Gastroesophageal sphincter (tissue), 4 donors: Measurements from ENCODE around the gene CDH20. TPM values are rescaled to one million over a fixed set of nuclear protein-coding genes. Genes with fewer than 3 reads are reported as not detected.

Source experiments
- ATAC-seq: fragments of 150-250 bp; one replicate; pipeline ENCODE4 v1.9.1; 2016; ENCODE audit warnings: mild to moderate bottlenecking, moderate library complexity
- H3K27ac ChIP-seq, 4 donors: fragments of 200-600 bp; sonication (generic) in 3 of 4; 1 replicate in 3 of 4; 2 replicates in 1 of 4; pipeline ENCODE4 v1.5.1; 2016 to 2019
- H3K27me3 ChIP-seq: fragments of 200-600 bp; sonication (generic); one replicate; pipeline ENCODE4 v1.5.1; 2019
- H3K36me3 ChIP-seq, 2 donors: fragments of 200-600 bp; sonication (generic); one replicate each; pipeline ENCODE4 v1.5.1; 2019; ENCODE audit warnings: control low read depth in 1 of 2
- H3K4me1 ChIP-seq, 3 donors: fragments of 200-600 bp; sonication (generic); 1 replicate in 2 of 3; 2 replicates in 1 of 3; pipeline ENCODE4 v1.5.1; 2016 to 2019; ENCODE audit warnings: control low read depth in 2 of 3
- H3K4me3 ChIP-seq, 2 donors: fragments of 200-600 bp; sonication (generic); one replicate each; pipeline ENCODE4 v1.5.1; 2019; ENCODE audit warnings: mild to moderate bottlenecking in 1 of 2, moderate library complexity in 1 of 2
- H3K9me3 ChIP-seq, 3 donors: fragments of 200-600 bp; sonication (generic); one replicate each; pipeline ENCODE4 v1.5.1; 2017 to 2019; ENCODE audit warnings: control low read depth in 2 of 3
- EP300 ChIP-seq: sonication (generic); formaldehyde crosslinking; IDR thresholded peaks from one replicate; pipeline ENCODE4 v1.6.1; 2017; ENCODE audit warnings: antibody characterized with exemption, mild to moderate bottlenecking
- POLR2A ChIP-seq, 2 donors: fragments of 450-650 bp; IDR thresholded peaks; one replicate each; pipeline ENCODE4 v1.6.1; 2017; ENCODE audit warnings: antibody characterized with exemption in 2 of 2, mild to moderate bottlenecking in 2 of 2, moderate library complexity in 1 of 2
- POLR2AphosphoS5 ChIP-seq: sonication (generic); formaldehyde crosslinking; IDR thresholded peaks from one replicate; pipeline ENCODE4 v1.6.1; 2017; ENCODE audit warnings: antibody characterized with exemption
- WGBS, 2 donors: methylation state at CpG; one replicate each; pipeline ENCODE4 v1.1.5; 2018; ENCODE audit warnings: low coverage in 1 of 2; 5-methylcytosine and 5-hydroxymethylcytosine counted together
- total RNA-seq, 4 donors: library from RNA; depleted of rRNA; stranded (reverse); fragments of >200 nt; gene quantifications; one replicate each; pipeline ENCODE4 v1.1.0, GENCODE V29; 2016
- TF ChIP-seq, protein P1 (sequence below), 4 experiments: fragments of 200-600 bp in 2 of 4; fragments of 450-650 bp in 2 of 4; sonication (generic) in 1 of 4; IDR thresholded peaks; one replicate each; pipeline ENCODE4 v1.5.1; 2017 to 2019; ENCODE audit warnings: antibody characterized with exemption in 4 of 4, mild to moderate bottlenecking in 2 of 4, moderate library complexity in 2 of 4

The CDH20 gene
- total RNA-seq, 4 donors from 2014 or later = 1.1 to 1.6 TPM; not detected in 2

- no peaks in the 10 kb centered on the region for H3K9me3 ChIP-seq
- H3K27me3 ChIP-seq = no peaks in the 10 kb centered on the region
- TF ChIP-seq, protein P1, sequence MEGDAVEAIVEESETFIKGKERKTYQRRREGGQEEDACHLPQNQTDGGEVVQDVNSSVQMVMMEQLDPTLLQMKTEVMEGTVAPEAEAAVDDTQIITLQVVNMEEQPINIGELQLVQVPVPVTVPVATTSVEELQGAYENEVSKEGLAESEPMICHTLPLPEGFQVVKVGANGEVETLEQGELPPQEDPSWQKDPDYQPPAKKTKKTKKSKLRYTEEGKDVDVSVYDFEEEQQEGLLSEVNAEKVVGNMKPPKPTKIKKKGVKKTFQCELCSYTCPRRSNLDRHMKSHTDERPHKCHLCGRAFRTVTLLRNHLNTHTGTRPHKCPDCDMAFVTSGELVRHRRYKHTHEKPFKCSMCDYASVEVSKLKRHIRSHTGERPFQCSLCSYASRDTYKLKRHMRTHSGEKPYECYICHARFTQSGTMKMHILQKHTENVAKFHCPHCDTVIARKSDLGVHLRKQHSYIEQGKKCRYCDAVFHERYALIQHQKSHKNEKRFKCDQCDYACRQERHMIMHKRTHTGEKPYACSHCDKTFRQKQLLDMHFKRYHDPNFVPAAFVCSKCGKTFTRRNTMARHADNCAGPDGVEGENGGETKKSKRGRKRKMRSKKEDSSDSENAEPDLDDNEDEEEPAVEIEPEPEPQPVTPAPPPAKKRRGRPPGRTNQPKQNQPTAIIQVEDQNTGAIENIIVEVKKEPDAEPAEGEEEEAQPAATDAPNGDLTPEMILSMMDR (IDR thresholded peaks at IDR 0.05) = no peak
- TF ChIP-seq POLR2AphosphoS5 (no peak), EP300 (no peak), POLR2A (IDR thresholded peaks at IDR 0.05) (no peak)
- no peak overlapping the region for H3K27ac ChIP-seq
- no peaks in the 10 kb centered on the region for H3K36me3 ChIP-seq
- H3K4me3 ChIP-seq = no peak overlapping the region
- H3K4me1 ChIP-seq = peaks cover 0 to 4% (median 0%) of the 10 kb centered on the region in 3 donors
- ATAC-seq = no peak
Measured at GRCh38 chr18:61591253-61591652, 258.0 kb downstream of the CDH20 start.

GRCh38 chr18:61595615-61596251 lies 262.5 kb downstream of the CDH20 start:
- no peaks in the 10 kb centered on the region for H3K27me3 ChIP-seq
- H3K4me1 ChIP-seq = peaks cover 0 to 4% (median 0%) of the 10 kb centered on the region in 3 donors
- no peaks in the 10 kb centered on the region for H3K9me3 ChIP-seq
- H3K36me3 ChIP-seq = no peaks in the 10 kb centered on the region
- no peak overlapping the region for H3K4me3 ChIP-seq
- TF ChIP-seq, protein P1 (IDR thresholded peaks at IDR 0.05) = no peak
- TF ChIP-seq EP300 (no peak), POLR2A (IDR thresholded peaks at IDR 0.05) (no peak), POLR2AphosphoS5 (no peak)
- 25 to 28% methylated on average over 7 to 8 of the region's 8 CpGs for WGBS, 2 donors
- ATAC-seq = no peak
- no peak overlapping the region for H3K27ac ChIP-seq

GRCh38 chr18:61596296-61596695 lies 263.1 kb downstream of the CDH20 start:
- Histone ChIP-seq H3K4me1 (peaks cover 0 to 4% (median 0%) of the 10 kb centered on the region in 3 donors), H3K36me3 (no peaks in the 10 kb centered on the region), H3K4me3 (no peak overlapping the region), H3K27me3 (no peaks in the 10 kb centered on the region), H3K9me3 (no peaks in the 10 kb centered on the region), H3K27ac (no peak overlapping the region)
- TF ChIP-seq POLR2A (IDR thresholded peaks at IDR 0.05) (no peak), POLR2AphosphoS5 (no peak), EP300 (no peak)
- TF ChIP-seq, protein P1 (IDR thresholded peaks at IDR 0.05) = no peak
- ATAC-seq = no peak
- 31 to 39% methylated on average over 3 of the region's 3 CpGs for WGBS, 2 donors

DNA sequence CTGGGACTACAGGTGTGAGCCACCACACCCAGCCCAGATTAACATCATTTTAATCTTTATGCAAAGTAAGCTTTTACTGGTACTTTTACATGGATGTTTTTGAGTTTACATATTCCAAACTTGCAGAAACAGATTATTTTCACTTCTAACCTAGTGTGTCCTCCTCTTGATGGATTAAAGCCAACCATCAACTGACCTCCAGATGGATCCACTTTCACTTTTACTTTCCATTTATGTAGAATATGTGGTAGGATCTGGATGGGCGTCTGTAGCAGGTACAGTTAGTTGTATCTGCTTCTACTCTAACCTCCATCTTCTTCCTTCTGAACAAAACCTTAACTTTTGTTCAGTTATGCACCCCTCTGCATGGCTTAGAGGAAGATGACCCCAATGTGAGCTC lies 264.1 kb downstream of the CDH20 start:
- Histone ChIP-seq H3K27me3 (no peaks in the 10 kb centered on the region), H3K4me1 (peaks cover 0 to 4% (median 0%) of the 10 kb centered on the region in 3 donors), H3K4me3 (no peak overlapping the region), H3K36me3 (no peaks in the 10 kb centered on the region), H3K9me3 (no peaks in the 10 kb centered on the region), H3K27ac (no peak overlapping the region)
- no peak for ATAC-seq
- TF ChIP-seq POLR2A (IDR thresholded peaks at IDR 0.05) = no peak
- TF ChIP-seq, protein P1 (IDR thresholded peaks at IDR 0.05) = no peak
- no peak for TF ChIP-seq POLR2AphosphoS5
- TF ChIP-seq EP300 = no peak
- 71 to 79% methylated on average over 1 of the region's 1 CpG for WGBS, 2 donors

- Histone ChIP-seq H3K4me1 (peaks cover 0 to 4% (median 0%) of the 10 kb centered on the region in 3 donors), H3K36me3 (no peaks in the 10 kb centered on the region), H3K4me3 (no peak overlapping the region), H3K9me3 (no peaks in the 10 kb centered on the region), H3K27me3 (peaks cover 20% of the 10 kb centered on the region), H3K27ac (no peak overlapping the region)
- no peak for ATAC-seq
- WGBS, 2 donors = 81 to 86% methylated on average over 4 of the region's 4 CpGs
- TF ChIP-seq EP300 = no peak
- no peak for TF ChIP-seq POLR2AphosphoS5
- TF ChIP-seq POLR2A (IDR thresholded peaks at IDR 0.05) = no peak
- TF ChIP-seq, protein P1 (IDR thresholded peaks at IDR 0.05) = no peak
Measured at GRCh38 chr18:61600422-61600821, 267.2 kb downstream of the CDH20 start.
